ENCODE measurements around the gene GSTK1. TPM values are rescaled to one million over a fixed set of nuclear protein-coding genes. Genes with fewer than 3 reads are reported as not detected.

Gene GSTK1
- total RNA-seq, 2 donors from 2014 or later = 428 to 433 TPM

- no peaks in the 10 kb centered on the region for H3K9me3 ChIP-seq (ENCODE audit: control insufficient read depth, low read length, poor library complexity, severe bottlenecking)
- peaks cover 3% of the 10 kb centered on the region for H3K4me1 Mint-ChIP-seq
- H3K27me3 Mint-ChIP-seq = peaks cover 14% of the 10 kb centered on the region
- DNase-seq (no peak), ATAC-seq (no peak)
- no peak overlapping the region for H3K27ac Mint-ChIP-seq
- no peak overlapping the region for H3K4me3 Mint-ChIP-seq
- peaks cover 2% of the 10 kb centered on the region for H3K36me3 Mint-ChIP-seq (ENCODE audit: low read depth)
Observed at GRCh38 chr7:143229054-143229790, 34.0 kb upstream of the GSTK1 start.

- Mint-ChIP-seq H3K4me3 (no peak overlapping the region), H3K27ac (no peak overlapping the region), H3K4me1 (peaks cover 3% of the 10 kb centered on the region), H3K36me3 (ENCODE audit: low read depth) (peaks cover 2% of the 10 kb centered on the region), H3K27me3 (peaks cover 13% of the 10 kb centered on the region)
- ATAC-seq = no peak
- H3K9me3 ChIP-seq (ENCODE audit: control insufficient read depth, low read length, poor library complexity, severe bottlenecking) = peaks cover 2% of the 10 kb centered on the region
- no peak for DNase-seq
Observed at GRCh38 chr7:143230602-143231457, 32.4 kb upstream of the GSTK1 start.

- H3K4me1 Mint-ChIP-seq = no peaks in the 10 kb centered on the region
- H3K27ac Mint-ChIP-seq = no peak overlapping the region
- ATAC-seq (no peak), DNase-seq (no peak)
- H3K4me3 Mint-ChIP-seq = no peak overlapping the region
- H3K36me3 Mint-ChIP-seq (ENCODE audit: low read depth) = peaks cover 1% of the 10 kb centered on the region
- no peaks in the 10 kb centered on the region for H3K27me3 Mint-ChIP-seq
- peaks cover 10% of the 10 kb centered on the region for H3K9me3 ChIP-seq (ENCODE audit: control insufficient read depth, low read length, poor library complexity, severe bottlenecking)
Observed at GRCh38 chr7:143233816-143234532, 29.3 kb upstream of the GSTK1 start.

GRCh38 chr7:143234533-143234875, 28.7 kb upstream of the GSTK1 start:
- ATAC-seq (no peak), DNase-seq (no peak)
- Mint-ChIP-seq H3K27me3 (no peaks in the 10 kb centered on the region), H3K27ac (no peak overlapping the region), H3K4me1 (no peaks in the 10 kb centered on the region), H3K4me3 (no peak overlapping the region), H3K36me3 (ENCODE audit: low read depth) (peaks cover 2% of the 10 kb centered on the region)
- peaks cover 10% of the 10 kb centered on the region for H3K9me3 ChIP-seq (ENCODE audit: control insufficient read depth, low read length, poor library complexity, severe bottlenecking)

GRCh38 chr7:143235561-143235960, 27.7 kb upstream of the GSTK1 start:
- Mint-ChIP-seq H3K27me3 (no peaks in the 10 kb centered on the region), H3K27ac (no peak overlapping the region), H3K4me3 (no peak overlapping the region), H3K4me1 (no peaks in the 10 kb centered on the region), H3K36me3 (ENCODE audit: low read depth) (peaks cover 2% of the 10 kb centered on the region)
- DNase-seq = no peak
- no peak for ATAC-seq
- H3K9me3 ChIP-seq (ENCODE audit: control insufficient read depth, low read length, poor library complexity, severe bottlenecking) = peaks cover 10% of the 10 kb centered on the region

- H3K9me3 ChIP-seq (ENCODE audit: control insufficient read depth, low read length, poor library complexity, severe bottlenecking) = peaks cover 10% of the 10 kb centered on the region
- no peaks in the 10 kb centered on the region for H3K27me3 Mint-ChIP-seq
- H3K4me3 Mint-ChIP-seq = no peak overlapping the region
- no peak for DNase-seq
- no peaks in the 10 kb centered on the region for H3K4me1 Mint-ChIP-seq
- peaks cover 2% of the 10 kb centered on the region for H3K36me3 Mint-ChIP-seq (ENCODE audit: low read depth)
- ATAC-seq = no peak
- H3K27ac Mint-ChIP-seq = no peak overlapping the region
Observed at GRCh38 chr7:143236408-143236990, 26.7 kb upstream of the GSTK1 start.

- Mint-ChIP-seq H3K4me3 (no peak overlapping the region), H3K4me1 (peaks cover 3% of the 10 kb centered on the region), H3K27ac (no peak overlapping the region), H3K36me3 (ENCODE audit: low read depth) (peaks cover 4% of the 10 kb centered on the region), H3K27me3 (no peaks in the 10 kb centered on the region)
- no peak for ATAC-seq
- no peak for DNase-seq
- peaks cover 10% of the 10 kb centered on the region for H3K9me3 ChIP-seq (ENCODE audit: control insufficient read depth, low read length, poor library complexity, severe bottlenecking)
Observed at GRCh38 chr7:143237366-143237765, 25.9 kb upstream of the GSTK1 start.

GRCh38 chr7:143238289-143238980, 24.8 kb upstream of the GSTK1 start:
- H3K4me1 Mint-ChIP-seq = peaks cover 5% of the 10 kb centered on the region
- H3K27me3 Mint-ChIP-seq = no peaks in the 10 kb centered on the region
- H3K9me3 ChIP-seq (ENCODE audit: control insufficient read depth, low read length, poor library complexity, severe bottlenecking) = peaks cover 10% of the 10 kb centered on the region
- H3K27ac Mint-ChIP-seq = no peak overlapping the region
- DNase-seq = no peak
- H3K4me3 Mint-ChIP-seq = no peak overlapping the region
- no peak for ATAC-seq
- peaks cover 4% of the 10 kb centered on the region for H3K36me3 Mint-ChIP-seq (ENCODE audit: low read depth)

- H3K36me3 Mint-ChIP-seq (ENCODE audit: low read depth) = peaks cover 4% of the 10 kb centered on the region
- ATAC-seq (no peak), DNase-seq (no peak)
- H3K4me3 Mint-ChIP-seq = no peak overlapping the region
- H3K4me1 Mint-ChIP-seq = peaks cover 17% of the 10 kb centered on the region
- H3K27ac Mint-ChIP-seq = no peak overlapping the region
- H3K9me3 ChIP-seq (ENCODE audit: control insufficient read depth, low read length, poor library complexity, severe bottlenecking) = peaks cover 10% of the 10 kb centered on the region
- H3K27me3 Mint-ChIP-seq = no peaks in the 10 kb centered on the region
Observed at GRCh38 chr7:143239813-143240212, 23.4 kb upstream of the GSTK1 start.

GRCh38 chr7:143240291-143241168, 22.7 kb upstream of the GSTK1 start:
- peak; percentile 23 to 59 (median 40) for DNase-seq
- ATAC-seq = peak; percentile 96
- Mint-ChIP-seq H3K27me3 (no peaks in the 10 kb centered on the region), H3K4me1 (peaks cover 21% of the 10 kb centered on the region), H3K27ac (no peak overlapping the region), H3K36me3 (ENCODE audit: low read depth) (peaks cover 4% of the 10 kb centered on the region), H3K4me3 (no peak overlapping the region)
- H3K9me3 ChIP-seq (ENCODE audit: control insufficient read depth, low read length, poor library complexity, severe bottlenecking) = peaks cover 10% of the 10 kb centered on the region

- no peak overlapping the region for H3K27ac Mint-ChIP-seq
- DNase-seq = no peak
- H3K27me3 Mint-ChIP-seq = no peaks in the 10 kb centered on the region
- peaks cover 5% of the 10 kb centered on the region for H3K36me3 Mint-ChIP-seq (ENCODE audit: low read depth)
- no peak for ATAC-seq
- no peak overlapping the region for H3K4me3 Mint-ChIP-seq
- H3K9me3 ChIP-seq (ENCODE audit: control insufficient read depth, low read length, poor library complexity, severe bottlenecking) = no peaks in the 10 kb centered on the region
- H3K4me1 Mint-ChIP-seq = peaks cover 31% of the 10 kb centered on the region
Observed at GRCh38 chr7:143242306-143242705, 20.9 kb upstream of the GSTK1 start.

GRCh38 chr7:143243111-143243510, 20.1 kb upstream of the GSTK1 start:
- no peak overlapping the region for H3K27ac Mint-ChIP-seq
- no peaks in the 10 kb centered on the region for H3K9me3 ChIP-seq (ENCODE audit: control insufficient read depth, low read length, poor library complexity, severe bottlenecking)
- peaks cover 5% of the 10 kb centered on the region for H3K36me3 Mint-ChIP-seq (ENCODE audit: low read depth)
- DNase-seq = no peak
- no peak for ATAC-seq
- no peaks in the 10 kb centered on the region for H3K27me3 Mint-ChIP-seq
- H3K4me3 Mint-ChIP-seq = no peak overlapping the region
- H3K4me1 Mint-ChIP-seq = peaks cover 33% of the 10 kb centered on the region
